Subcutaneous adipose tissue (tissue), 4 donors: ENCODE results near the gene GTF3C5. TPM values are rescaled to one million over a fixed set of nuclear protein-coding genes. Genes with fewer than 3 reads are reported as not detected.

ENCODE experiments used
- total RNA-seq, 4 donors: library from RNA; depleted of rRNA; stranded (reverse); fragments of >200 nt; gene quantifications; one replicate each; pipeline ENCODE4 v1.1.0, GENCODE V29; 2016
- TF ChIP-seq, protein P1 (sequence below): fragments of 450-650 bp; IDR thresholded peaks from one replicate; pipeline ENCODE4 v1.5.1; 2016; ENCODE audit warnings: low read depth, mild to moderate bottlenecking, control low read depth, antibody characterized with exemption, moderate library complexity

GTF3C5 gene
- total RNA-seq, 4 donors from 2014 or later: 32.0 to 63.1 (median 41.1) TPM

- TF ChIP-seq, protein P1, sequence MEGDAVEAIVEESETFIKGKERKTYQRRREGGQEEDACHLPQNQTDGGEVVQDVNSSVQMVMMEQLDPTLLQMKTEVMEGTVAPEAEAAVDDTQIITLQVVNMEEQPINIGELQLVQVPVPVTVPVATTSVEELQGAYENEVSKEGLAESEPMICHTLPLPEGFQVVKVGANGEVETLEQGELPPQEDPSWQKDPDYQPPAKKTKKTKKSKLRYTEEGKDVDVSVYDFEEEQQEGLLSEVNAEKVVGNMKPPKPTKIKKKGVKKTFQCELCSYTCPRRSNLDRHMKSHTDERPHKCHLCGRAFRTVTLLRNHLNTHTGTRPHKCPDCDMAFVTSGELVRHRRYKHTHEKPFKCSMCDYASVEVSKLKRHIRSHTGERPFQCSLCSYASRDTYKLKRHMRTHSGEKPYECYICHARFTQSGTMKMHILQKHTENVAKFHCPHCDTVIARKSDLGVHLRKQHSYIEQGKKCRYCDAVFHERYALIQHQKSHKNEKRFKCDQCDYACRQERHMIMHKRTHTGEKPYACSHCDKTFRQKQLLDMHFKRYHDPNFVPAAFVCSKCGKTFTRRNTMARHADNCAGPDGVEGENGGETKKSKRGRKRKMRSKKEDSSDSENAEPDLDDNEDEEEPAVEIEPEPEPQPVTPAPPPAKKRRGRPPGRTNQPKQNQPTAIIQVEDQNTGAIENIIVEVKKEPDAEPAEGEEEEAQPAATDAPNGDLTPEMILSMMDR: no peak
Observed at GRCh38 chr9:133087429-133088145, 56.8 kb downstream of the GTF3C5 start.

- TF ChIP-seq, protein P1: no peak
Observed at GRCh38 chr9:133088146-133088750, 57.5 kb downstream of the GTF3C5 start.

DNA sequence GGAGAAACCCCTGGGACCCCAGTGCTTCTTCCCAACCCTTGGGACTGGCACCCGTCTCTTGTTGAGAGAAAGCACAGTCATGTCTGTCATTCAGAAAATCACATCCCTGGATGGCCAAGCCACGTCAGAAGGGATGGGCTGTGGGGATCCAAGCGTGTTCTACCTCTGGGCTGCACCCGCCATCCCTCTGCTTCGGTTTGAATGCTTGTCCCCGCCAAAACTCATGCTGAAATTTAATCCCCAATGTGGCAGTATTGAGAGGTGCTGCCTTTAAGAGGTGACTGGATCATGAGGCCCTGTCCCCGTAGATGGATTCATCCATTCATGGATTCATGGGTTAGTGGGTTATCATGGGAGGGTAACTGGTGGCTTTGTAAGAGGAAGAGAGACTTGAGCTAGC is 58.0 kb downstream of the GTF3C5 start:
- TF ChIP-seq, protein P1: no peak

DNA sequence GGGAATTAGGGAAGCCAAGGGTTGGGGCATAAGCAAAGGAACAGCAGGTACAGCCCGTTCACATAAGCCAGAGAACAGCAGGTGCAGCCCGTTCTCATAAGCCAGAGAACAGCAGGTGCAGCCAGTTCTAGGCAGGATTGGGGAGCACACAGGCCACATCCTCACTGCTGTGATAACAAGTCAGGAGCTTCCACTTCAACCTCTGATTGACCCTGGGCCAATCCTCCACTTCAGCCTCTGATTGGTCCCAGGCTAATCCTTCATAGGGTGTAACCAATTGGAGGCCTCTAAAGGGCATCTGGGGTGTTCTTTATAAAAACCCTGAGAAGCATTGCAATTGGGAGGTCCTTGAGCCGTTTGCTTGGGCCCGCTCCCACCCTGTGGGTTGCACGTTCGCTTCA is 58.5 kb downstream of the GTF3C5 start:
- TF ChIP-seq, protein P1: no peak

DNA sequence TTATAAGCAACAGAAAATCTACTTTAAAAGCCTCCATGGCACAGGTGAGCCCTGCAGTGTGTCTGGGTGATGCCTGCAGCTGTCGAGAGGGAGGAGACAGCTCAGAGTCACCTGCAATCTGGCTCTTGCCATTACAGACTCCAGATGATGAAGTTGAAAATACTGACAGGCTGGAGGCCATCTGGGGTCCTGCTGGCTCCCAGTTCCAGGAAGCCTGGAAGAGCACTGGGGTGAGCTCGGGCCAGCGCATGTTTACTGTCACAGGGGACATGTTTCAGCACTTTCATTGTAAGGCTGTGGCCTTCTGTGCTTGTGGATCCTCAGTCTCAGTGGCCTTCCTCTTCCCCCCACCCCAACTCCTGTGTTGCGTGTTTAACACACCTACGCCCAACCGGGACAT is 59.4 kb downstream of the GTF3C5 start:
- TF ChIP-seq, protein P1: no peak

DNA sequence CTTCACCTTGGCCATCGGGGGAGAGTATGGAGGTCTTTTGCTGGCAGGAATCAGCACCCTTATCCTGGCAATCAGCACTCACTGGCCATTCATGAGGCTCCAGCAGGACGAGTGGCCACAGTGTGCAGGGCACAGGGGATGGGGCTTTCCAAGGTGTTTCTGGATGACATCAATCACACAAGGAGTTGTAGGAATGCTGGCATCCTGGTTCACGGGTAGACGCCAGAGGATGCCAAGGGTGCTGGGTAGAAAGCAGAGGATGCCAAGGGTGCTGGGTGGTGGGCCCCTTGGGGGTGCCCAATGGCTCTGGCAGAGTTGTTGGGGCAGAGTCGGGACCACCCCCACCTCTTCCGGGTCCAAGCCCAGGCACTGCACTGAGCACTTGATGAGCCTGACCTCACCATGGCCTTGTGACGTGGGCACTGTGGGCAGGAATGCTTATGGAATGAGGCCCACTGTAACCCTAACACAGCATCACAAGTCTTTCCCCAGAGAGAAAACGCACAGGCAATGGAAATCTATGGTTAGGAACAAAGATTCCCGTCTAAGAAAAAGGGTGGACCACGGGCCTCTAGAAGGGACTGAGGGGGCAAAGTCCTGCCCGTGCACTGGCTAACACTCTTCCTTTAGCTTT is 60.1 kb downstream of the GTF3C5 start:
- TF ChIP-seq, protein P1: no peak

DNA sequence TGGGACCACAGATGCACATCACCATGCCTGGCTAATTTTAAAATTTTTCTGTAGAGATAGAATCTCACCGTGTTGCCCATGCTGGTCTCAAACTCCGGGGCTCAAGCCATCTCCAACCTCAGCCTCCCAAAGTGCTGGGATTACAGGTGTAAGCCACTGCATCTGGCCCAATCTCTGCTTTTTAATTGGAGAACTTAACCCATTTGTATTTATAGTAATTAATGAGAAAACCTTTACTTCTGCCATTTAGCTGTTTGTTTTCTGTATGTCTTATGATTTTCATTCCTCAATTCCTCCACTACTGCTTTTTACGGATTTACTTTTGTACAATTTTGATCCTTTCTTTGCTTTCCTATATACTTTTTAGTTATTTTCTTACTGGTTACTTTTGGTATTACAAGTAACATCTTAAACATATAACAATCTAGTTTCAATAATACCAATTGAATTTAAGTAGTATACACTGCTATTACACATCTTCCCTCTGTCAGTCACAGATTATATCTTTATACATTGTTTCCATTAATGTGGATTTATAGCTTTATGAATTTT is 64.1 kb downstream of the GTF3C5 start:
- TF ChIP-seq, protein P1: no peak
